GM23338 (cell line): Measurements from ENCODE around the gene BGLAP. TPM values are rescaled to one million over a fixed set of nuclear protein-coding genes. Genes with fewer than 3 reads are reported as not detected.

Experiments used
- ATAC-seq: fragments of 200-7000 bp; cut with Tn5 transposase; 3 replicates; pipeline ENCODE4 v1.9.1; 2020
- DNase-seq: peaks from one replicate; pipeline ENCODE4 v3.0.0-alpha.2; 2015; ENCODE audit warnings: low spot score
- H2AFZ ChIP-seq: fragments of 200-600 bp; sonication (generic); 2 replicates; pipeline ENCODE4 v1.8.0; 2016; ENCODE audit warnings: antibody characterized with exemption, mild to moderate bottlenecking, moderate library complexity
- H3F3A ChIP-seq: fragments of 200-600 bp; sonication (generic); replicated peaks from 2 replicates; pipeline ENCODE4 v1.8.0; 2017; ENCODE audit warnings: antibody characterized with exemption, mixed run types, low read depth
- H3K27ac ChIP-seq: fragments of 200-600 bp; sonication (generic); 2 replicates; pipeline ENCODE4 v1.6.1; 2016; ENCODE audit warnings: low read depth
- H3K27me3 ChIP-seq: fragments of 200-600 bp; sonication (generic); 2 replicates; pipeline ENCODE4 v1.8.0; 2016; ENCODE audit warnings: mild to moderate bottlenecking, mixed run types, moderate library complexity; ENCODE audit not compliant: insufficient read depth
- H3K36me3 ChIP-seq: fragments of 200-600 bp; sonication (generic); 2 replicates; pipeline ENCODE4 v1.8.0; 2016; ENCODE audit warnings: mild to moderate bottlenecking; ENCODE audit not compliant: insufficient read depth
- H3K4me1 ChIP-seq: fragments of 200-600 bp; sonication (generic); 2 replicates; pipeline ENCODE4 v1.8.0; 2016; ENCODE audit warnings: mild to moderate bottlenecking, moderate library complexity; ENCODE audit not compliant: insufficient read depth
- H3K4me2 ChIP-seq: fragments of 200-600 bp; sonication (generic); 2 replicates; pipeline ENCODE4 v1.7.1; 2017; ENCODE audit warnings: mixed run types
- H3K4me3 ChIP-seq: fragments of 200-600 bp; sonication (generic); 2 replicates; pipeline ENCODE4 v1.6.1; 2016; ENCODE audit warnings: mixed run types
- H3K79me2 ChIP-seq: fragments of 200-600 bp; sonication (generic); replicated peaks from 2 replicates; pipeline ENCODE4 v1.8.0; 2017; ENCODE audit warnings: mild to moderate bottlenecking; ENCODE audit not compliant: insufficient read depth
- H3K9me2 ChIP-seq: fragments of 200-600 bp; sonication (generic); 2 replicates; pipeline ENCODE4 v1.8.0; 2017; ENCODE audit not compliant: insufficient read depth
- H4K20me1 ChIP-seq: fragments of 200-600 bp; sonication (generic); replicated peaks from 2 replicates; pipeline ENCODE4 v1.8.0; 2017; ENCODE audit warnings: mild to moderate bottlenecking; ENCODE audit not compliant: insufficient read depth
- H3K27ac Mint-ChIP-seq: 2 replicates; pipeline ENCODE4 v1.8.0; 2020; ENCODE audit warnings: inconsistent platforms, mild to moderate bottlenecking, moderate library complexity, mixed read lengths
- H3K27me3 Mint-ChIP-seq: 3 replicates; pipeline ENCODE4 v1.8.0; 2022; ENCODE audit warnings: low read depth, mild to moderate bottlenecking, moderate library complexity, mixed read lengths, inconsistent platforms; ENCODE audit not compliant: insufficient read depth, poor library complexity
- H3K36me3 Mint-ChIP-seq: 3 replicates; pipeline ENCODE4 v1.8.0; 2021; ENCODE audit warnings: low read depth, mild to moderate bottlenecking, inconsistent platforms, moderate library complexity, mixed read lengths
- H3K4me1 Mint-ChIP-seq: 3 replicates; pipeline ENCODE4 v1.8.0; 2020; ENCODE audit warnings: mild to moderate bottlenecking, inconsistent platforms, mixed read lengths
- H3K4me3 Mint-ChIP-seq: 3 replicates; pipeline ENCODE4 v1.8.0; 2021; ENCODE audit warnings: moderate library complexity, mild to moderate bottlenecking, inconsistent platforms, mixed read lengths
- H3K9me3 Mint-ChIP-seq: 3 replicates; pipeline ENCODE4 v1.8.0; 2020; ENCODE audit warnings: moderate library complexity, mild to moderate bottlenecking, inconsistent platforms, mixed read lengths
- CREB1 ChIP-seq: fragments of 250-450 bp; sonication (Bioruptor Pico); IDR thresholded peaks from 2 replicates; pipeline ENCODE4 v1.5.0; 2020; ENCODE audit warnings: low read depth, mild to moderate bottlenecking, moderate library complexity
- EZH2 ChIP-seq: fragments of 200-600 bp; sonication (generic); IDR thresholded peaks from one replicate; pipeline ENCODE4 v1.8.0; 2017; ENCODE audit warnings: antibody characterized with exemption, mild to moderate bottlenecking, low read depth; ENCODE audit not compliant: unreplicated experiment
- EZH2phosphoT487 ChIP-seq: fragments of 200-600 bp; sonication (generic); IDR thresholded peaks from one replicate; pipeline ENCODE4 v1.8.1; 2018; ENCODE audit warnings: antibody characterized with exemption; ENCODE audit not compliant: unreplicated experiment
- JUNB ChIP-seq: IDR thresholded peaks from one replicate; pipeline ENCODE4 v1.6.1; 2016; ENCODE audit warnings: antibody characterized with exemption; ENCODE audit not compliant: unreplicated experiment
- NANOG ChIP-seq: IDR thresholded peaks from 2 replicates; pipeline ENCODE4 v1.6.1; 2016; ENCODE audit warnings: antibody characterized with exemption, borderline replicate concordance
- POLR2AphosphoS5 ChIP-seq: IDR thresholded peaks from 2 replicates; pipeline ENCODE4 v1.6.1; 2016; ENCODE audit warnings: antibody characterized with exemption, low read depth
- STAT1 ChIP-seq: IDR thresholded peaks from one replicate; pipeline ENCODE4 v1.6.1; 2016; ENCODE audit warnings: antibody characterized with exemption; ENCODE audit not compliant: unreplicated experiment
- ZNF114 ChIP-seq: fragments of 250-450 bp; sonication (Bioruptor Pico); IDR thresholded peaks from 2 replicates; pipeline ENCODE4 v1.5.0; 2020; ENCODE audit warnings: mild to moderate bottlenecking, moderate library complexity
- ZNF331 ChIP-seq: fragments of 250-450 bp; sonication (Bioruptor Pico); IDR thresholded peaks from 2 replicates; pipeline ENCODE4 v1.5.0; 2020; ENCODE audit warnings: low read depth, mild to moderate bottlenecking, moderate library complexity
- polyA plus RNA-seq: library from polyadenylated mRNA; unstranded; fragments of >200 nt; fragmentation: Nextera tagmentation; extraction: Ambion mirVana; gene quantifications from 2 replicates; pipeline ENCODE4 v1.2.1, GENCODE V29; 2016
- total RNA-seq: library from RNA; depleted of rRNA; stranded (reverse); fragments of >200 nt; shearing (Covaris generic); gene quantifications from 2 replicates; pipeline ENCODE4 v1.2.3, GENCODE V29; 2014
- TF ChIP-seq, protein P1 (sequence below): IDR thresholded peaks from one replicate; pipeline ENCODE4 v1.6.1; 2018; ENCODE audit warnings: antibody characterized with exemption; ENCODE audit not compliant: unreplicated experiment
- TF ChIP-seq, protein P2 (sequence below): IDR thresholded peaks from 2 replicates; pipeline ENCODE4 v1.6.1; 2016; ENCODE audit warnings: antibody characterized with exemption
- TF ChIP-seq, protein P3 (sequence below), 2 experiments: fragments of 200-600 bp in 1 of 2; sonication (generic) in 1 of 2; conservative IDR thresholded peaks; 2 replicates each; pipeline versions ENCODE4 v1.5.1 to v1.6.1; 2016 to 2017; ENCODE audit warnings: antibody characterized with exemption in 2 of 2, low read depth in 2 of 2, mild to moderate bottlenecking in 2 of 2, moderate library complexity in 1 of 2

The BGLAP gene
- total and polyA plus RNA-seq, 2 experiments from 2014 or later: 0.36 to 0.42 TPM

DNA sequence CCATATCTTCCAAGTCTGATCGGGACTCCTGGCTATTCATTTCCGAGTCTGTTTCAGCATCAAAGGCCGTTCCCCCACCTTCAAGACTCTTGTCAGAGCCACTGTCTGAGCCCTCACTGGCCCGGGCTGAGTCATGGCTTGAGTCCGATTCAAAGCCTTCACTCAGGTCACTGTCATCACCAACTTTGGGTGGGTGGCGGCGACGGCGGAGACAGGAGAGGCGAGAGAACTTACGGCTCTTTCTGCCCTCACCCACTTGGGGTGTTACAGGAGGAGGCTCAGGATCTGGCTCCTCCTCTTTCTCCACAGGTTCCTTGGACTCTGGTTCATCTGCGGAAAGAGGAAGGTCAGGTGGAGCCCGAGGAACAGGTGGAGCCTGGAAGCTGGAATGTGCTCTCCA lies 24.1 kb downstream of the BGLAP start (continued):
- TF ChIP-seq, protein P1, sequence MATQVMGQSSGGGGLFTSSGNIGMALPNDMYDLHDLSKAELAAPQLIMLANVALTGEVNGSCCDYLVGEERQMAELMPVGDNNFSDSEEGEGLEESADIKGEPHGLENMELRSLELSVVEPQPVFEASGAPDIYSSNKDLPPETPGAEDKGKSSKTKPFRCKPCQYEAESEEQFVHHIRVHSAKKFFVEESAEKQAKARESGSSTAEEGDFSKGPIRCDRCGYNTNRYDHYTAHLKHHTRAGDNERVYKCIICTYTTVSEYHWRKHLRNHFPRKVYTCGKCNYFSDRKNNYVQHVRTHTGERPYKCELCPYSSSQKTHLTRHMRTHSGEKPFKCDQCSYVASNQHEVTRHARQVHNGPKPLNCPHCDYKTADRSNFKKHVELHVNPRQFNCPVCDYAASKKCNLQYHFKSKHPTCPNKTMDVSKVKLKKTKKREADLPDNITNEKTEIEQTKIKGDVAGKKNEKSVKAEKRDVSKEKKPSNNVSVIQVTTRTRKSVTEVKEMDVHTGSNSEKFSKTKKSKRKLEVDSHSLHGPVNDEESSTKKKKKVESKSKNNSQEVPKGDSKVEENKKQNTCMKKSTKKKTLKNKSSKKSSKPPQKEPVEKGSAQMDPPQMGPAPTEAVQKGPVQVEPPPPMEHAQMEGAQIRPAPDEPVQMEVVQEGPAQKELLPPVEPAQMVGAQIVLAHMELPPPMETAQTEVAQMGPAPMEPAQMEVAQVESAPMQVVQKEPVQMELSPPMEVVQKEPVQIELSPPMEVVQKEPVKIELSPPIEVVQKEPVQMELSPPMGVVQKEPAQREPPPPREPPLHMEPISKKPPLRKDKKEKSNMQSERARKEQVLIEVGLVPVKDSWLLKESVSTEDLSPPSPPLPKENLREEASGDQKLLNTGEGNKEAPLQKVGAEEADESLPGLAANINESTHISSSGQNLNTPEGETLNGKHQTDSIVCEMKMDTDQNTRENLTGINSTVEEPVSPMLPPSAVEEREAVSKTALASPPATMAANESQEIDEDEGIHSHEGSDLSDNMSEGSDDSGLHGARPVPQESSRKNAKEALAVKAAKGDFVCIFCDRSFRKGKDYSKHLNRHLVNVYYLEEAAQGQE: no peak
- TF ChIP-seq CREB1 (no peak), ZNF331 (CRISPR knock-in tag) (no peak), EZH2phosphoT487 (no peak), EZH2 (no peak), NANOG (no peak), JUNB (no peak)
- TF ChIP-seq, protein P2, sequence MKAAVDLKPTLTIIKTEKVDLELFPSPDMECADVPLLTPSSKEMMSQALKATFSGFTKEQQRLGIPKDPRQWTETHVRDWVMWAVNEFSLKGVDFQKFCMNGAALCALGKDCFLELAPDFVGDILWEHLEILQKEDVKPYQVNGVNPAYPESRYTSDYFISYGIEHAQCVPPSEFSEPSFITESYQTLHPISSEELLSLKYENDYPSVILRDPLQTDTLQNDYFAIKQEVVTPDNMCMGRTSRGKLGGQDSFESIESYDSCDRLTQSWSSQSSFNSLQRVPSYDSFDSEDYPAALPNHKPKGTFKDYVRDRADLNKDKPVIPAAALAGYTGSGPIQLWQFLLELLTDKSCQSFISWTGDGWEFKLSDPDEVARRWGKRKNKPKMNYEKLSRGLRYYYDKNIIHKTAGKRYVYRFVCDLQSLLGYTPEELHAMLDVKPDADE: no peak

DNA sequence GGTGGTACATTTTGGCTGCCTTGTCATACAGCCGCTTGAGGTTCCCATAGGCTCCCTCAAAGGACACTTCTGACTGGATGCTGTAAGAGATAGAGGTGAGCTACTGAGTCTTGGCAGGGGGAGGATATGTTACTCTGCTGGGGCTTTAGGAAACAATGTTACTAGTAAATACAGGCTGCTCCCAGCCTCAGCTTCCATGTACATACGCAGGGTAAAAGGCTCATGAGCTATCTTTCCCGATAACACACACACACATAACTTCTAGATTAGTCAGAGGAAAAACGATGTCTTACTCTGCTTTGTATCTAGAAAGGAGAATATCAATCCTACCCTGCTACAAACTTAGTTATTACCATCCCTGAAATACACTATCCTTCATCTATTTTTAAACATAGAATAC lies 26.4 kb downstream of the BGLAP start:
- no peaks in the 10 kb centered on the region for H3K4me1 ChIP-seq
- H2AFZ ChIP-seq: no peak overlapping the region
- no peak overlapping the region for H3K27ac ChIP-seq
- ATAC-seq (no peak), DNase-seq (no peak)
- peaks cover 3% of the 10 kb centered on the region for H3K27me3 Mint-ChIP-seq
- H3K36me3 Mint-ChIP-seq: peaks cover 84% of the 10 kb centered on the region
- no peak overlapping the region for H3K4me2 ChIP-seq
- peaks cover 29% of the 10 kb centered on the region; the same call in 1 of the 2 replicates for H3F3A ChIP-seq
- no peaks in the 10 kb centered on the region for H3K79me2 ChIP-seq
- no peaks in the 10 kb centered on the region for H3K4me1 Mint-ChIP-seq
- H3K4me3 Mint-ChIP-seq: no peak overlapping the region
- H3K9me2 ChIP-seq: no peaks in the 10 kb centered on the region
- H3K27me3 ChIP-seq: no peaks in the 10 kb centered on the region
- H3K27ac Mint-ChIP-seq: no peak overlapping the region
- no peak overlapping the region for H3K4me3 ChIP-seq
- peaks cover 81% of the 10 kb centered on the region for H3K36me3 ChIP-seq
- no peaks in the 10 kb centered on the region for H3K9me3 Mint-ChIP-seq
- H4K20me1 ChIP-seq: peaks cover 26% of the 10 kb centered on the region
- TF ChIP-seq EZH2phosphoT487 (no peak), POLR2AphosphoS5 (no peak), JUNB (no peak), ZNF114 (no peak), NANOG (no peak), STAT1 (no peak)
- TF ChIP-seq, protein P2: no peak
- TF ChIP-seq, protein P3, sequence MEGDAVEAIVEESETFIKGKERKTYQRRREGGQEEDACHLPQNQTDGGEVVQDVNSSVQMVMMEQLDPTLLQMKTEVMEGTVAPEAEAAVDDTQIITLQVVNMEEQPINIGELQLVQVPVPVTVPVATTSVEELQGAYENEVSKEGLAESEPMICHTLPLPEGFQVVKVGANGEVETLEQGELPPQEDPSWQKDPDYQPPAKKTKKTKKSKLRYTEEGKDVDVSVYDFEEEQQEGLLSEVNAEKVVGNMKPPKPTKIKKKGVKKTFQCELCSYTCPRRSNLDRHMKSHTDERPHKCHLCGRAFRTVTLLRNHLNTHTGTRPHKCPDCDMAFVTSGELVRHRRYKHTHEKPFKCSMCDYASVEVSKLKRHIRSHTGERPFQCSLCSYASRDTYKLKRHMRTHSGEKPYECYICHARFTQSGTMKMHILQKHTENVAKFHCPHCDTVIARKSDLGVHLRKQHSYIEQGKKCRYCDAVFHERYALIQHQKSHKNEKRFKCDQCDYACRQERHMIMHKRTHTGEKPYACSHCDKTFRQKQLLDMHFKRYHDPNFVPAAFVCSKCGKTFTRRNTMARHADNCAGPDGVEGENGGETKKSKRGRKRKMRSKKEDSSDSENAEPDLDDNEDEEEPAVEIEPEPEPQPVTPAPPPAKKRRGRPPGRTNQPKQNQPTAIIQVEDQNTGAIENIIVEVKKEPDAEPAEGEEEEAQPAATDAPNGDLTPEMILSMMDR (conservative IDR thresholded peaks at IDR 0.05; ENCODE audit: low read depth in 2 of 2): no peak
